Skin epidermis (tissue), 12 donors: ENCODE results near the gene SNCB.
"Not testable (repeated sequence)": the region's sequence is repeated elsewhere in the genome, so short reads cannot be mapped to it uniquely, and the experiment has no call there.

Source experiments
- H3K27ac ChIP-seq, 21 experiments: fragments of 200-600 bp; sonication (generic) in 11 of 21; one replicate each; pipeline ENCODE4 v1.5.0; 2020; ENCODE audit warnings: mild to moderate bottlenecking in 3 of 21, inconsistent platforms in 2 of 21, moderate library complexity in 2 of 21
- H3K4me3 ChIP-seq, 7 experiments: fragments of 200-600 bp; sonication (generic) in 2 of 7; one replicate each; pipeline ENCODE4 v1.5.0; 2020; ENCODE audit warnings: inconsistent platforms in 2 of 7, mild to moderate bottlenecking in 2 of 7, moderate library complexity in 1 of 7

The SNCB gene

GRCh38 chr5:176609724-176610434 is 20.5 kb downstream of the SNCB start, which contains the start of gene GPRIN1:
Gene GPRIN1, minus strand, starts transcription at chr5:176610156. Its CDS starts 10,322 bp downstream, at chr5:176599834.
- Histone ChIP-seq H3K4me3 (peak within 1 kb of the TSS; percentile 35 to 76 (median 63)), H3K27ac (peak within 1 kb of the TSS in 6 of 21 experiments; percentile 25 to 71 (median 48))

- Histone ChIP-seq H3K27ac (peak overlapping the region in 4 of 21 experiments; percentile 16 to 71 (median 54)), H3K4me3 (peak overlapping the region; percentile 35 to 76 (median 63))
These were observed 21.2 kb downstream of the SNCB start for GRCh38 chr5:176608937-176609723.

GRCh38 chr5:176608142-176608705 is 22.1 kb downstream of the SNCB start:
- Histone ChIP-seq H3K4me3 (no peak overlapping the region), H3K27ac (no peak overlapping the region)

- no peak overlapping the region for H3K4me3 ChIP-seq
- H3K27ac ChIP-seq: no peak overlapping the region
These were observed 23.5 kb downstream of the SNCB start for GRCh38 chr5:176606875-176607274.

- H3K27ac ChIP-seq: no peak overlapping the region
- H3K4me3 ChIP-seq: no peak overlapping the region
These were observed 24.3 kb downstream of the SNCB start for GRCh38 chr5:176606032-176606431.

- Histone ChIP-seq H3K4me3 (no peak overlapping the region), H3K27ac (no peak overlapping the region)
These were observed 27.2 kb downstream of the SNCB start for GRCh38 chr5:176603091-176603490.

- Histone ChIP-seq H3K27ac (no peak overlapping the region), H3K4me3 (no peak overlapping the region)
These were observed 28.3 kb downstream of the SNCB start for GRCh38 chr5:176601901-176602482.

GRCh38 chr5:176599749-176600430 is 30.4 kb downstream of the SNCB start:
- H3K27ac ChIP-seq: not testable (repeated sequence)

GRCh38 chr5:176597417-176598389 is 32.6 kb downstream of the SNCB start:
- no peak overlapping the region for H3K27ac ChIP-seq
- H3K4me3 ChIP-seq: peak overlapping the region in 2 of 7 experiments; percentile 19 to 26

More at GRCh38 chr5:176599749-176600430, 30.4 kb downstream of the SNCB start:
- H3K4me3 ChIP-seq: not testable (repeated sequence)

- Histone ChIP-seq H3K4me3 (peak overlapping the region in 3 of 7 experiments; percentile 15 to 26 (median 19)), H3K27ac (no peak overlapping the region)
These were observed 33.5 kb downstream of the SNCB start for GRCh38 chr5:176596689-176597416.

GRCh38 chr5:176596069-176596644 is 34.2 kb downstream of the SNCB start:
- no peak overlapping the region for H3K4me3 ChIP-seq
- H3K27ac ChIP-seq: no peak overlapping the region

GRCh38 chr5:176595386-176595943 is 34.9 kb downstream of the SNCB start:
- H3K27ac ChIP-seq: no peak overlapping the region
- no peak overlapping the region for H3K4me3 ChIP-seq

- Histone ChIP-seq H3K4me3 (no peak overlapping the region), H3K27ac (no peak overlapping the region)
These were observed 35.8 kb downstream of the SNCB start for GRCh38 chr5:176594554-176594953.

GRCh38 chr5:176593273-176593869 is 37.0 kb downstream of the SNCB start:
- no peak overlapping the region for H3K27ac ChIP-seq
- no peak overlapping the region for H3K4me3 ChIP-seq

- Histone ChIP-seq H3K27ac (no peak overlapping the region), H3K4me3 (no peak overlapping the region)
These were observed 37.8 kb downstream of the SNCB start for GRCh38 chr5:176592573-176592972.

GRCh38 chr5:176591667-176592066 is 38.7 kb downstream of the SNCB start:
- H3K27ac ChIP-seq, H3K4me3 ChIP-seq: not testable (repeated sequence)
